Prostate gland (tissue), 2 donors: ENCODE measurements around the gene CBY1. TPM values are rescaled to one million over a fixed set of nuclear protein-coding genes. Genes with fewer than 3 reads are reported as not detected.

Experiments used
- DNase-seq: peaks from one replicate; pipeline ENCODE4 v3.0.0-alpha.2; 2019; ENCODE audit warnings: low spot score
- H3K27ac ChIP-seq, 2 donors: fragments of 200-600 bp; sonication (generic); 2 replicates each; pipeline ENCODE4 v1.5.1; 2017 to 2019
- H3K27me3 ChIP-seq: fragments of 200-600 bp; sonication (generic); replicated peaks from 2 replicates; pipeline ENCODE4 v1.5.1; 2019; ENCODE audit not compliant: insufficient read depth
- H3K36me3 ChIP-seq, 2 donors: fragments of 200-600 bp; sonication (generic); 1 replicate in 1 of 2; 2 replicates in 1 of 2; pipeline versions ENCODE4 v1.5.1 to v1.8.1; 2017 to 2019
- H3K4me1 ChIP-seq: fragments of 200-600 bp; sonication (generic); replicated peaks from 2 replicates; pipeline ENCODE4 v1.5.1; 2019
- H3K4me3 ChIP-seq, 2 donors: fragments of 200-600 bp; sonication (generic); 2 replicates each; pipeline ENCODE4 v1.5.1; 2017 to 2019
- H3K9me3 ChIP-seq: fragments of 200-600 bp; sonication (generic); 2 replicates; pipeline ENCODE4 v1.5.1; 2017
- POLR2A ChIP-seq: fragments of 450-650 bp; IDR thresholded peaks from one replicate; pipeline ENCODE4 v1.6.1; 2016; ENCODE audit warnings: antibody characterized with exemption, mild to moderate bottlenecking
- POLR2AphosphoS5 ChIP-seq: sonication (generic); formaldehyde crosslinking; IDR thresholded peaks from one replicate; pipeline ENCODE4 v1.6.1; 2017; ENCODE audit warnings: antibody characterized with exemption
- WGBS: methylation state at CpG from one replicate; pipeline ENCODE4 v1.1.5; 2018; 5-methylcytosine and 5-hydroxymethylcytosine counted together
- intact Hi-C: fragments of 100-400 bp; cut with DNase I; formaldehyde crosslinking; loops from one replicate; pipeline ENCODE4 v1.14.2; 2022
- total RNA-seq, 2 donors: library from RNA; depleted of rRNA; stranded (reverse); fragments of >200 nt; gene quantifications; one replicate each; pipeline ENCODE4 v1.1.0, GENCODE V29; 2016
- TF ChIP-seq, protein P1 (sequence below), 4 experiments: fragments of 200-600 bp in 2 of 4; fragments of 450-650 bp in 2 of 4; sonication (generic) in 2 of 4; IDR thresholded peaks; 1 replicate in 3 of 4; 2 replicates in 1 of 4; pipeline ENCODE4 v1.5.1; 2016 to 2019; ENCODE audit warnings: antibody characterized with exemption in 4 of 4, mild to moderate bottlenecking in 2 of 4, moderate library complexity in 2 of 4

Gene CBY1
- total RNA-seq, 2 donors from 2014 or later, result 24.7 to 41.0 TPM

DNA sequence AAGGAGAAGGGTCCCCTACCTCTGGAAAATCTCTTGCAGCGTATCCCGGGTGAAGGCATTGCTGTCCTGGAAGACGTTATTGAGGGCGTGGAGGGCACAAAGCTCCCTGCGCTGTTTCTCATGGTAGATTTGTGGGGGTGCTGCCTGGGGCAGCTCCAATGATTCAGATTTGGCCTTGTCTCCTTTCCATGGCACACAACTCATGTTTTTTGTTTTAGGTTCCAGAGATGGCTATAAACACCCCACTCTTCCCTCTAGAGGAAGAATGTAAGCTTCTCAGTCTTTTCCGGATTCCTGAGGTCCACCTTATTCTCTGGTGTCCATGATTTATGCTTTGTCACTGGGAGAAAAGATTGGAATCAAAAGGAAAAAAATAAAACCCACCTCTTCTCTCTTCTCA, 43.3 kb downstream of the CBY1 start:
- Histone ChIP-seq H3K9me3 (no peaks in the 10 kb centered on the region), H3K27me3 (no peaks in the 10 kb centered on the region), H3K4me1 (peaks cover 7% of the 10 kb centered on the region), H3K4me3 (peak overlapping the region; percentile 82 to 88), H3K27ac (peak overlapping the region; percentile 99 to 100), H3K36me3 (no peaks in the 10 kb centered on the region)
- no peak for DNase-seq
- 8% methylated on average over 6 of the region's 6 CpGs for WGBS
- TF ChIP-seq POLR2AphosphoS5 (peak; percentile 29), POLR2A (no peak)
- TF ChIP-seq, protein P1, sequence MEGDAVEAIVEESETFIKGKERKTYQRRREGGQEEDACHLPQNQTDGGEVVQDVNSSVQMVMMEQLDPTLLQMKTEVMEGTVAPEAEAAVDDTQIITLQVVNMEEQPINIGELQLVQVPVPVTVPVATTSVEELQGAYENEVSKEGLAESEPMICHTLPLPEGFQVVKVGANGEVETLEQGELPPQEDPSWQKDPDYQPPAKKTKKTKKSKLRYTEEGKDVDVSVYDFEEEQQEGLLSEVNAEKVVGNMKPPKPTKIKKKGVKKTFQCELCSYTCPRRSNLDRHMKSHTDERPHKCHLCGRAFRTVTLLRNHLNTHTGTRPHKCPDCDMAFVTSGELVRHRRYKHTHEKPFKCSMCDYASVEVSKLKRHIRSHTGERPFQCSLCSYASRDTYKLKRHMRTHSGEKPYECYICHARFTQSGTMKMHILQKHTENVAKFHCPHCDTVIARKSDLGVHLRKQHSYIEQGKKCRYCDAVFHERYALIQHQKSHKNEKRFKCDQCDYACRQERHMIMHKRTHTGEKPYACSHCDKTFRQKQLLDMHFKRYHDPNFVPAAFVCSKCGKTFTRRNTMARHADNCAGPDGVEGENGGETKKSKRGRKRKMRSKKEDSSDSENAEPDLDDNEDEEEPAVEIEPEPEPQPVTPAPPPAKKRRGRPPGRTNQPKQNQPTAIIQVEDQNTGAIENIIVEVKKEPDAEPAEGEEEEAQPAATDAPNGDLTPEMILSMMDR (IDR thresholded peaks at IDR 0.05), result no peak
- intact Hi-C loops, result loop anchor here (10.0 kb wide), 1 partner anchor 195 kb away; the partner anchor contains the start of gene DDX17

DNA sequence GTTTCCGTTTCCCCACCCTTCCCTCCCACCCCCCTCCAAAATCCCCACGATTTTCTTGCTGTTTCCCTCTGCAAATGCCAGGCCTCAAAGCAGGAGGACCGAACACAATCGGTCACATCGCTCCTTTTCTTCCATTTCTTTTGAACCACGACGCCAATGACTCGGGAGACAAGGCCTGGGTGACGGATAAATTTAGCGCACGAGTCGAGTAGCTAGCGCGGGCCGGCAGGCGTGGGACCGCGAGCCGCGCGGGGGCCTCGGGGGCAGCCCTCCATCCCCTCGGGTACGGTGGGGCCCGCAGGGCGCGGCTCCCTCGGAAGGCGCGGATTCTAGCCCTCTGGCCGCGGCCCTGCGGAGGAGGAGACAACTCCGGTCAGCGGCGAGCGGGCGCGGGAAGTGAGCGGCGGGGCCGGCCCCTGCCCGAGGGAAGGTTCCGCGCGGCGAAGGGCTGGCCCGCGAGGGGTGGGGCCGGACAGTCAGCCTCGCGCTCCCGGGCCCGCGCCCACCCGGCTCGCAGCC, 43.9 kb downstream of the CBY1 start:
- TF ChIP-seq POLR2AphosphoS5 (no peak), POLR2A (no peak)
- TF ChIP-seq, protein P1 (IDR thresholded peaks at IDR 0.05), result no peak
- DNase-seq, result no peak
- H3K36me3 ChIP-seq, result no peaks in the 10 kb centered on the region
- 0% methylated on average over 23 of the region's 57 CpGs for WGBS
- H3K27me3 ChIP-seq, result no peaks in the 10 kb centered on the region
- H3K27ac ChIP-seq, result peak overlapping the region; percentile 99 to 100
- intact Hi-C loops, result loop anchor here (10.0 kb wide), 1 partner anchor 196 kb away; the partner anchor contains the start of gene DDX17
- peaks cover 7% of the 10 kb centered on the region for H3K4me1 ChIP-seq
- H3K9me3 ChIP-seq, result no peaks in the 10 kb centered on the region
- H3K4me3 ChIP-seq, result peak overlapping the region; percentile 82 to 88

DNA sequence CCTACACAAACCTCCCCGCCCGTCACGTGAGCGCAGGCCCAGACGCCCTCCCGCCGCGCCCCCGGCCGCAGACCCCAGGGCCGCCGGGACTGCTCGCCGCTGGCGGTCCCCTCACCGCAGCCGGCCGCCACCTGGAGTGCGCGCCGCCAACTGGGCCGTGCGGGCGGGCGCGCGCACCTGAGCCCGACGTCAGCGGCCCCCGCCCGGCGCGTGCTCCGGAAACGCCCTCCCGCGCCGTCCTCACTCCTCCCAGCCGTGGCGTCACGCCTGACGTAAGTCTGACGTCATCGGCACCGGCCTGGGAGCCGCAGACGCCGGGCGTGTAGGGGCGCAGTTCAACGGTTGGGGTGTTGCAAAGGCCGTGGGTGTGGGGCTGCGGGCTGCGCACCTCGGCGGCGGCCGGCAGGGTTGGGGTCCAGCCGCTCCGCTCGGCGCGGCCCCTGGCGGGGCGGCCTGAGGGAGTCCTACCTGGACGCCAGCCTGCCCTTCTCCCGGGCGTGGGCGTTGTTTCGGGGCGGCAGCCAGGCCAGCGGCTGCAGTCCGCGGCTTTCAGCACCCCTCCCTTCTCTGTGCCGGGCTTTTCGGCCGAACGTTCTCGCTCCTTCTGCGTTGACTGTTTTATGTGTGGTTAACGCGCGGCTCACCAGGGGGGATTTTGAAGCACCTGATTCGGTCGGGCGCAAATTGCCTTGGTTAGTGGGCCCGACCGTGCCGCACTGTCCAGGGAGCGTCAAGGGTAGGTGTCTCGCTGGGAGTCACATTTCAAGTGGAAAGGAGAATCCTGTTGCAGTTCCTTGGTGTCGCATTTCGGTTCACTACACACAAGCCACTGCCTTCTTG, 44.6 kb downstream of the CBY1 start, which contains the start of gene JOSD1:
Gene JOSD1 (minus strand): TSS at position 155 of the 840 bp plus-strand sequence. CDS start 956 bp downstream, outside the sequence.
- TF ChIP-seq, protein P1 (IDR thresholded peaks at IDR 0.05), result peak in 2 of 4 experiments; percentile 34 to 53
- TF ChIP-seq POLR2AphosphoS5, result peak; percentile 94
- TF ChIP-seq POLR2A, result peak; percentile 99
- under 1% methylated on average over 22 of the region's 94 CpGs for WGBS
- no peaks in the 10 kb centered on the region for H3K9me3 ChIP-seq
- peak within 1 kb of the TSS; percentile 99 to 100 for H3K27ac ChIP-seq
- peak within 1 kb of the TSS; percentile 82 to 88 for H3K4me3 ChIP-seq
- H3K27me3 ChIP-seq, result no peaks in the 10 kb centered on the region
- no peaks in the 10 kb centered on the region for H3K36me3 ChIP-seq
- peak; percentile 97 for DNase-seq
- intact Hi-C loops, result loop anchor here (10.0 kb wide), 1 partner anchor 196 kb away; the partner anchor contains the start of gene DDX17
- H3K4me1 ChIP-seq, result peaks cover 7% of the 10 kb centered on the region

DNA sequence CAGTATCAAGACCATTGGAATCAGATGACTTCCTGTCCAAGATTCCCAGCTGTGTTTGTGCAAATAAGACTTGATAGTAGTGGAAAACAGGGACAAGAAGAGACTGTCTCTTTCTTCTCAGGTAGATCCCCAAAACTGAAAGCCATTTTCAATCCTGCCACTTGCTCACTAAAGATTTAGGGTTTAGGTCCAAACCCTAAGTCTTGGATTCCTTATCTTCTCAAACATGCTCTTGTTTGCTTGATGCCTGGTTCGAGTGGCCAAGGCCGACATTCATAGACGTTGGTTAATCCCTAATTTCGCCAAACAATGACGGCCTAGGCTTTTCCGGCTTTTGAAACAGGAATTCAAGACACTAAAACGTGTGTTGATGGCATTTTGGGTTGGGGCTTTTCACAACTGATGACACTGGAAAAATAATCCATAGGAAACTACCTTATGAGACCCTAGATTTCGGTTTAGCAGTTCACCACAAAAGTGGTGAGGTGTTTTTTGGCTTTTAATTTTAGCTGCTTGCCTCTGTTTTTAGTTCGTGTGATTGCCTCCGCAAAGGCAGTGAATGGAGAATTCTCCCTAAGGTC, 48.3 kb downstream of the CBY1 start:
- DNase-seq, result no peak
- Histone ChIP-seq H3K4me3 (peak overlapping the region; percentile 4 to 25), H3K27me3 (no peaks in the 10 kb centered on the region), H3K27ac (peak overlapping the region; percentile 87 to 91), H3K9me3 (no peaks in the 10 kb centered on the region), H3K4me1 (peaks cover 11% of the 10 kb centered on the region), H3K36me3 (no peaks in the 10 kb centered on the region)
- intact Hi-C loops, result loop anchor here (2.0 to 10.0 kb wide), 2 partner anchors 50 to 200 kb away; partner anchors contain the start of genes DDX17 and SUN2
- 14% methylated on average over 10 of the region's 10 CpGs for WGBS
- TF ChIP-seq, protein P1 (IDR thresholded peaks at IDR 0.05), result no peak
- TF ChIP-seq POLR2AphosphoS5, result no peak
- no peak for TF ChIP-seq POLR2A
